Lower leg skin (tissue), 4 donors: ENCODE data around the gene MYL5. TPM values are rescaled to one million over a fixed set of nuclear protein-coding genes. Genes with fewer than 3 reads are reported as not detected.

Source experiments
- DNase-seq, 2 donors: peaks; one replicate each; pipeline ENCODE4 v3.0.0-alpha.2; 2019; ENCODE audit warnings: low spot score in 2 of 2
- H3K4me3 ChIP-seq: fragments of 200-600 bp; sonication (generic); 2 replicates; pipeline ENCODE4 v1.5.1; 2017; ENCODE audit warnings: mild to moderate bottlenecking, low read depth; ENCODE audit not compliant: poor library complexity, severe bottlenecking
- POLR2A ChIP-seq, 2 donors: fragments of 450-650 bp; IDR thresholded peaks; one replicate each; pipeline ENCODE4 v1.6.1; 2016 to 2017; ENCODE audit warnings: antibody characterized with exemption in 2 of 2, mild to moderate bottlenecking in 1 of 2, moderate library complexity in 1 of 2
- WGBS, 2 donors: methylation state at CpG; one replicate each; pipeline ENCODE4 v1.1.5; 2018; 5-methylcytosine and 5-hydroxymethylcytosine counted together
- intact Hi-C: fragments of 100-400 bp; cut with DNase I; formaldehyde crosslinking; loops from one replicate; pipeline ENCODE4 v1.15.0; 2023; ENCODE audit warnings: low total_unique reads
- total RNA-seq, 4 donors: library from RNA; depleted of rRNA; stranded (reverse); fragments of >200 nt; gene quantifications; one replicate each; pipeline ENCODE4 v1.1.0, GENCODE V29; 2016
- TF ChIP-seq, protein P1 (sequence below), 3 donors: fragments of 450-650 bp; IDR thresholded peaks; one replicate each; pipeline ENCODE4 v1.5.1; 2016; ENCODE audit warnings: antibody characterized with exemption in 3 of 3, mild to moderate bottlenecking in 3 of 3, moderate library complexity in 2 of 3

Gene MYL5
- total RNA-seq, 4 donors from 2014 or later, result 7.2 to 31.4 (median 7.7) TPM

- intact Hi-C loops, result no loop called here
- TF ChIP-seq, protein P1, sequence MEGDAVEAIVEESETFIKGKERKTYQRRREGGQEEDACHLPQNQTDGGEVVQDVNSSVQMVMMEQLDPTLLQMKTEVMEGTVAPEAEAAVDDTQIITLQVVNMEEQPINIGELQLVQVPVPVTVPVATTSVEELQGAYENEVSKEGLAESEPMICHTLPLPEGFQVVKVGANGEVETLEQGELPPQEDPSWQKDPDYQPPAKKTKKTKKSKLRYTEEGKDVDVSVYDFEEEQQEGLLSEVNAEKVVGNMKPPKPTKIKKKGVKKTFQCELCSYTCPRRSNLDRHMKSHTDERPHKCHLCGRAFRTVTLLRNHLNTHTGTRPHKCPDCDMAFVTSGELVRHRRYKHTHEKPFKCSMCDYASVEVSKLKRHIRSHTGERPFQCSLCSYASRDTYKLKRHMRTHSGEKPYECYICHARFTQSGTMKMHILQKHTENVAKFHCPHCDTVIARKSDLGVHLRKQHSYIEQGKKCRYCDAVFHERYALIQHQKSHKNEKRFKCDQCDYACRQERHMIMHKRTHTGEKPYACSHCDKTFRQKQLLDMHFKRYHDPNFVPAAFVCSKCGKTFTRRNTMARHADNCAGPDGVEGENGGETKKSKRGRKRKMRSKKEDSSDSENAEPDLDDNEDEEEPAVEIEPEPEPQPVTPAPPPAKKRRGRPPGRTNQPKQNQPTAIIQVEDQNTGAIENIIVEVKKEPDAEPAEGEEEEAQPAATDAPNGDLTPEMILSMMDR (IDR thresholded peaks at IDR 0.05), result no peak
- no peak for TF ChIP-seq POLR2A (IDR thresholded peaks at IDR 0.05)
- DNase-seq, result no peak
- 93 to 96% methylated on average over 26 to 34 of the region's 37 CpGs for WGBS, 2 donors
- no peak overlapping the region for H3K4me3 ChIP-seq
Observed at GRCh38 chr4:685679-686412, 11.5 kb downstream of the MYL5 start.

DNA sequence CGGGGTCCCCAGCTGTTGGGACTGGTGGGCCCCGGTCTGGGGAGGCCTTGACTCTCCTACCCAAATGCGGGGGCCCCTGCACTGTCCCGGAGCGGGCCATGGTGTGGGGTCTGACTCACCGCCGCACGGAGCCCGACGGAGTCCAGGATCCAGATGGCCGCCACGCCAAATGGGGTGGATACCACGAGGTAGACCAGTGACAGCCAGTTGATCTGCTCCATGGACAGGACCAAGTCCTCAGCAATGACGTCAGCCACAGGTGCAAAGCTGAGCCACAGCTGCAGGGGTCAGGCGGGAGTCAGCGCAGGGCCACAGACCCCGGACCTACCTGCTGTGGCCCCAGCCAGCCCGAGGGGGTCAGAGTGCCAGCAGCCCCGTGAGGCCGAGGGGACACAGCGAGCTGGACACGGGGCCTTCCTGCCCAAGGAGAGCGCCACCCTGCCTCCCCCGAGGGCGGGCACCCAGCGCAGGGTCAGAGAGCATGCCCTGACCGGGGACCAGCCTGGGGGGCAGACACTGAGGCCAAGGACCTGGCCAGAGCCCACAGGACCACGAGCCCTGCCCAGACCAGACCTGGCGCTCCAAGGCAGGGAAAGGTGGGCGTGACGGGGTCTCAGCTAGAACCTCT, 12.2 kb downstream of the MYL5 start:
- no peak overlapping the region for H3K4me3 ChIP-seq
- intact Hi-C loops, result no loop called here

GRCh38 chr4:687048-687970, 13.0 kb downstream of the MYL5 start:
- TF ChIP-seq, protein P1 (IDR thresholded peaks at IDR 0.05), result no peak
- TF ChIP-seq POLR2A (IDR thresholded peaks at IDR 0.05), result no peak
- DNase-seq, result peak; percentile 90 to 98
- WGBS, 2 donors, result 53 to 61% methylated on average over 23 to 29 of the region's 38 CpGs
- H3K4me3 ChIP-seq, result peak overlapping the region; percentile 3
- intact Hi-C loops, result no loop called here

More for the DNA sequence above, 12.2 kb downstream of the MYL5 start:
- TF ChIP-seq POLR2A (IDR thresholded peaks at IDR 0.05), result no peak
- TF ChIP-seq, protein P1 (IDR thresholded peaks at IDR 0.05), result no peak
- no peak for DNase-seq
- 93 to 96% methylated on average over 22 to 29 of the region's 31 CpGs for WGBS, 2 donors

GRCh38 chr4:687971-688853, 13.9 kb downstream of the MYL5 start:
- intact Hi-C loops, result no loop called here
- DNase-seq, result no peak
- 61 to 71% methylated on average over 22 to 23 of the region's 26 CpGs for WGBS, 2 donors
- no peak for TF ChIP-seq POLR2A (IDR thresholded peaks at IDR 0.05)
- TF ChIP-seq, protein P1 (IDR thresholded peaks at IDR 0.05), result no peak
- peak overlapping the region; percentile 13 for H3K4me3 ChIP-seq
